Ascending aorta (tissue), 2 donors: Measurements from ENCODE around the gene FRMD4B. TPM values are rescaled to one million over a fixed set of nuclear protein-coding genes. Genes with fewer than 3 reads are reported as not detected.

Experiments
- DNase-seq, 2 donors: peaks; one replicate each; pipeline ENCODE4 v3.0.0-alpha.2; 2019; ENCODE audit warnings: low spot score in 2 of 2
- H3K27ac ChIP-seq, 2 donors: fragments of 200-600 bp; sonication (generic); one replicate each; pipeline ENCODE4 v1.5.1; 2016 to 2017; ENCODE audit warnings: mild to moderate bottlenecking in 1 of 2
- H3K27me3 ChIP-seq: fragments of 200-600 bp; sonication (generic); one replicate; pipeline ENCODE4 v1.5.1; 2017
- H3K36me3 ChIP-seq, 2 donors: fragments of 200-600 bp; sonication (generic); one replicate each; pipeline ENCODE4 v1.5.1; 2016
- H3K4me1 ChIP-seq, 2 donors: fragments of 200-600 bp; sonication (generic); one replicate each; pipeline ENCODE4 v1.5.1; 2016 to 2017; ENCODE audit warnings: mild to moderate bottlenecking in 1 of 2
- H3K4me3 ChIP-seq, 2 donors: fragments of 200-600 bp; sonication (generic); one replicate each; pipeline ENCODE4 v1.5.1; 2016 to 2017; ENCODE audit warnings: mild to moderate bottlenecking in 1 of 2
- H3K9me3 ChIP-seq, 2 donors: fragments of 200-600 bp; sonication (generic); one replicate each; pipeline ENCODE4 v1.5.1; 2016
- intact Hi-C: fragments of 100-400 bp; cut with DNase I; formaldehyde crosslinking; loops from one replicate; pipeline ENCODE4 v1.15.1; 2023
- total RNA-seq: library from RNA; depleted of rRNA; stranded (reverse); fragments of >200 nt; gene quantifications from one replicate; pipeline ENCODE4 v1.1.0, GENCODE V29; 2016
- TF ChIP-seq, protein P1 (sequence below), 3 experiments: fragments of 200-600 bp in 2 of 3; fragments of 450-650 bp in 1 of 3; sonication (generic) in 2 of 3; IDR thresholded peaks; one replicate each; pipeline ENCODE4 v1.5.1; 2016 to 2019; ENCODE audit warnings: antibody characterized with exemption in 3 of 3, mild to moderate bottlenecking in 1 of 3, moderate library complexity in 1 of 3

The FRMD4B gene
- total RNA-seq, 1 donor from 2014 or later = 13.5 TPM

DNA sequence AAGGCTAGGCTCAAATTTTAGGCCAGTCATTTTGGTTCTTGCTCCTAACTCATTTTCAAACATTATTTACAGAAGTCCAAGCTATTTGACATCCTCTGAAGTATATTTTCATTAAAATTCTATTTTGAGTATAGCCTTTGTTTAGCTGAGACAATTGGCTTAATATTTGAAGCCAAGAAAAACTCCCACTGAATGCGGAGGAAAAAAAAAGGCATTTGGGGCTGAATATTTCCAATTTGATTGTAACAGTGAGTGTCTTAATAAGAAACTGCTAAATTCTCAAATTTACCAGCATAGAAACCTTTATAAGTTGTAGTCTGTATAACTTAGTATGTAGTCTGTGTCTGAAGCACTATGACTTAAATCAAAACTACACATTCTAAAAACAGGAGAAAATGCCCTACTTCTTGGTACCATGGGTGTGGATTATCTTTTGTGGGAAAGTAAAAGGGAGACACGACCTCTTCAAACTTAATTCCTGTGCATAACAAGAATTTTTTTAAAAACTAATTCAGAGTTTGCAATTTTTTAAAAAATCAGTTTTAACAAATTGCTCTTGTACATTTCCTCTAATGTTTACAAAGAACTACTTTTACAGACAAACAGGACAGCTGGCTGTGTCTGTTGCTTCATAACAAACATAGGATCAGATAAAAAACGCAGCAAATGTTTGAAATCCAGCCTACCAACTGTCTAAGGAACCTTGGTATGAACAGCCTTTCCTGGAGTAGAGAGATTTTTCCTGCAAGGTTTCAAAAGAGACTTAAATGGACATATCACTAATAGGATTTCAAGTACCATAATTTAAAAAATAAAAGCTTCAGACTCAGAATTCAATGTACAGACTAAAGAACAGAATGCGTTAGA lies 210.8 kb downstream of the FRMD4B start:
- H3K27me3 ChIP-seq = no peaks in the 10 kb centered on the region
- H3K27ac ChIP-seq = peak overlapping the region in 1 of 2 donors; percentile 16
- intact Hi-C loops = no loop called here
- H3K4me1 ChIP-seq = no peaks in the 10 kb centered on the region
- DNase-seq = no peak
- H3K9me3 ChIP-seq = no peaks in the 10 kb centered on the region
- H3K36me3 ChIP-seq = peaks cover under 1 to 7% of the 10 kb centered on the region in 2 donors
- TF ChIP-seq, protein P1, sequence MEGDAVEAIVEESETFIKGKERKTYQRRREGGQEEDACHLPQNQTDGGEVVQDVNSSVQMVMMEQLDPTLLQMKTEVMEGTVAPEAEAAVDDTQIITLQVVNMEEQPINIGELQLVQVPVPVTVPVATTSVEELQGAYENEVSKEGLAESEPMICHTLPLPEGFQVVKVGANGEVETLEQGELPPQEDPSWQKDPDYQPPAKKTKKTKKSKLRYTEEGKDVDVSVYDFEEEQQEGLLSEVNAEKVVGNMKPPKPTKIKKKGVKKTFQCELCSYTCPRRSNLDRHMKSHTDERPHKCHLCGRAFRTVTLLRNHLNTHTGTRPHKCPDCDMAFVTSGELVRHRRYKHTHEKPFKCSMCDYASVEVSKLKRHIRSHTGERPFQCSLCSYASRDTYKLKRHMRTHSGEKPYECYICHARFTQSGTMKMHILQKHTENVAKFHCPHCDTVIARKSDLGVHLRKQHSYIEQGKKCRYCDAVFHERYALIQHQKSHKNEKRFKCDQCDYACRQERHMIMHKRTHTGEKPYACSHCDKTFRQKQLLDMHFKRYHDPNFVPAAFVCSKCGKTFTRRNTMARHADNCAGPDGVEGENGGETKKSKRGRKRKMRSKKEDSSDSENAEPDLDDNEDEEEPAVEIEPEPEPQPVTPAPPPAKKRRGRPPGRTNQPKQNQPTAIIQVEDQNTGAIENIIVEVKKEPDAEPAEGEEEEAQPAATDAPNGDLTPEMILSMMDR (IDR thresholded peaks at IDR 0.05) = no peak
- H3K4me3 ChIP-seq = no peak overlapping the region

DNA sequence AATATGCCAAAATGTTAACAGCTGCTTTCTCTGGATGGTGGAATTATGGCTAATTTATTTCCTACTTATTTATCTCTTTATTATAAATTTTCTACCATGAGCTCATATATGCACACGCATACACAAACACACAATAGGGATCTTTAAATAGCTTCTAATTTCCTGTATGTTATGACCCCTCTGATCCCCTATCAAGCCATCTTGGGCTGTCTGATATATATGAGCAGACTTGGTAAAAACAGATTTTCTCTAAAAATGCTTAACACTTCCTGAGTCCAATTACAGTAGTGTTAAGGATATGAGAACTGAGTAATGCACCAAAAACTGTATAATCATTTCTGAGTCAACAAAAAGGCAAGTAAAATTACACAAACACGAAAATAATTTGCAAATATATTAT lies 211.4 kb downstream of the FRMD4B start:
- Histone ChIP-seq H3K27ac (peak overlapping the region in 1 of 2 donors; percentile 16), H3K4me3 (no peak overlapping the region), H3K4me1 (no peaks in the 10 kb centered on the region), H3K27me3 (no peaks in the 10 kb centered on the region), H3K36me3 (peaks cover 0 to 5% of the 10 kb centered on the region in 2 donors), H3K9me3 (no peaks in the 10 kb centered on the region)
- DNase-seq = no peak
- intact Hi-C loops = no loop called here
- TF ChIP-seq, protein P1 (IDR thresholded peaks at IDR 0.05) = no peak

DNA sequence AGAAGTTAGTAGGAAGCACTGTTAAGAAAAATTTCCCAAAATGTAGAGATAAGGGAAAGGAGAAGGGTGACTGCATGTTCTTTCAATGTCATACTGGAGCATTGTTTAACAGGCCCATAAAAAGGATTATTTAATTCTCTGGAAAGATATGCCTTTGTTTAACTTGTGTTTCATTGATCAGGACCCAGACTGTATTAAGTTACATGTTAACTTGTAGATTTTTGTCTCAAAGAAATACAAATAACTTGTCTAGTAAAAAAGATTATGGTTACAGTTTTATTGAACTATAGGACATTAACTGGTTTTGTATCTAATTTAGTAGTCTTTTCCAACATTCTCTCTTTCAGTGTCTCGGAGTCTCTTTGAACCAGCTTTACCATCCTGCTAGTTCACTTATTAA lies 213.8 kb downstream of the FRMD4B start:
- Histone ChIP-seq H3K27me3 (no peaks in the 10 kb centered on the region), H3K27ac (no peak overlapping the region), H3K36me3 (peaks cover 0 to 5% of the 10 kb centered on the region in 2 donors), H3K4me3 (no peak overlapping the region), H3K4me1 (no peaks in the 10 kb centered on the region), H3K9me3 (no peaks in the 10 kb centered on the region)
- TF ChIP-seq, protein P1 (IDR thresholded peaks at IDR 0.05) = no peak
- intact Hi-C loops = no loop called here
- no peak for DNase-seq

DNA sequence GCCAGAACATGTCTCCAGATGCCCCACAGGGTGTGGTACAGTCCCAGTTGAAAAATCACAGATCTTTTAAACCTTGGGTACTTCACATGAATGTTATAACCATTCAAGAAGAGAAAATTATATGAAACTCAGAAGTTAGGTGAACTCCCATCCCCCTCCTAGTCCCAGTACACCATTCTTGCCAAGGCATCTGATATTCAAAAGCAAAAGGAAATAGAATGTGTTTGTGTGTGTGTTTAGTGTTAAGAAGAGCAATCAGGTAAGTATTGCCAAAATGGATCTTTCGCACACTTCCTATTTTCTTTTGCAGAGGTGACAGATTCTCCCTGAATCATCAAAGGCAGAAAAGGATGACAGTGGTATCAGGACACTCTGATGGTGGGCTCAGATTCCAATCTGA lies 219.4 kb downstream of the FRMD4B start:
- Histone ChIP-seq H3K9me3 (no peaks in the 10 kb centered on the region), H3K4me1 (no peaks in the 10 kb centered on the region), H3K27me3 (no peaks in the 10 kb centered on the region), H3K27ac (no peak overlapping the region), H3K4me3 (no peak overlapping the region), H3K36me3 (peaks cover 0 to 5% of the 10 kb centered on the region in 2 donors)
- no peak for DNase-seq
- intact Hi-C loops = loop anchor here (10.0 kb wide), 1 partner anchor 778 kb away; no protein-coding TSS in a partner anchor
- TF ChIP-seq, protein P1 (IDR thresholded peaks at IDR 0.05) = no peak

DNA sequence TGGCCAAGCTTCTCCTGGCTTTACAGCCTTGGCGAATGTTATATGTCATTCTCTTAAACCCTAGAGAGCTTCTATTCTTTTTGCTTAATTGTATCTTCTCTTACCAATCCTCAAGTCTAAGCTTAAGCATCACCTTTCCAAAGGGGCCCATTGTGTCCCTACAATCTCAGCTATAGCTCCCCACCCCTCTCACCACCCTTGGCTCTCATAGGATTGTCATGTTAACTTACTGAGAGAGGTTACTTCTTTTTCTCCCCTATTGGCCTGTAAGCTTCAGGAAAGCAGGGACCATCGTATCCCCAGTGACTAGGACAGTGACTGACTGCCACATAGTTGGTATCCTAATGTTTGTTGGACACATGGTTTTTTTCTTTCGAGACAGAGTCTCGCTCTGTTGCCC lies 220.1 kb downstream of the FRMD4B start:
- H3K4me3 ChIP-seq = no peak overlapping the region
- H3K36me3 ChIP-seq = peaks cover 0 to 5% of the 10 kb centered on the region in 2 donors
- no peaks in the 10 kb centered on the region for H3K9me3 ChIP-seq
- intact Hi-C loops = loop anchor here (10.0 kb wide), 1 partner anchor 779 kb away; no protein-coding TSS in a partner anchor
- H3K27me3 ChIP-seq = no peaks in the 10 kb centered on the region
- TF ChIP-seq, protein P1 (IDR thresholded peaks at IDR 0.05) = no peak
- no peaks in the 10 kb centered on the region for H3K4me1 ChIP-seq
- no peak overlapping the region for H3K27ac ChIP-seq
- DNase-seq = no peak
